GM18511 (cell line): ENCODE measurements around the gene SURF1.
"Not testable (repeated sequence)": the region's sequence is repeated elsewhere in the genome, so short reads cannot be mapped to it uniquely, and the experiment has no call there.

ENCODE experiments used
- ATAC-seq: cut with Tn5 transposase; IDR thresholded peaks from one replicate; pipeline ENCODE4 v1.9.1; 2021; ENCODE audit warnings: mild to moderate bottlenecking, moderate library complexity; ENCODE audit not compliant: unreplicated experiment

Gene SURF1

DNA sequence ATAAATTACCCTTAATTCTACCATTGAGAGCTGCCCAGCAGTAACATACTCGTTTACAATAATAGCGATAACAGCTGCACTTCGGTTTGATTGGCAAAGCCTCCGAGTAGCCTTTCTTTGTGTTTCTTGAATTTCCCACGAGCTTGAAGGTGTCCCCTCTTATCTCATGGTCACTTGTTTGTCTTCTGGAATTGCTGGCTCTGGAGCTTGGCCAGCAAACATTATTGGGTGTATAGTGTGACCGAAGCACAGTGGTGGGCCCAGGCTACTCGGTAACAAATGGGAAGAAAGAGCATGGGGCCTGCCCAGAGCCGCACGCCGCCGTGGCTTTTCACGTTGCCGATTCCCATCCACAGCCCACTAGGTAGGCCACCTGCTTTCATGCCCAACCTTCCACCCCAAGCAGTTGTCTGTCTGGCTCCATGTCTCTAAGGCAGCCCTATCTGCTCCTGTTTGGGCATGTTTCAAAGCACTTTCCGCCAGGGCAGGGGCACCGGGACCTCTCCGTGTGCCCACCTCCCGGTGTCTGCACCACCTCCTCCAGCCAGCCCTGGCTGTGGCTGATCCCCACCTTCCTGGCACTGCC lies 28.5 kb upstream of the SURF1 start:
- ATAC-seq = no peak

DNA sequence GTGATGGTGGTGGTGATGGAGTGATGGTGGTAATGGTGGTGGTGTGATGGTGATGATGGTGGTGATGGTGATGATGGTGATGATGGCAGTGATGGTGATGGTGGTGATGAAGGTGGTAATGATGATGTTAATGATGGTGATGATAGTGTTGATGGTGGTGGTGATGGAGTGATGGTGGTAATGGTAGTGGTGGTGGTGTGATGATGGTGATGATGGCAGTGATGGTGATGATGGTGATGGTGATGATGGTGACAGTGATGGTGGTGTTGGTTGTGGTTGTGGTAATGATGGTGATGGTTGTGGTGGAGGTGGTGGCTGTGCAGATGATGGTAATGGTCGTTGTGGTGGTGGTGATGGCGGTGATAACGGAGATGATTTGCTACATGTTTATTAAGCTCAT lies 27.2 kb upstream of the SURF1 start:
- ATAC-seq = no peak

DNA sequence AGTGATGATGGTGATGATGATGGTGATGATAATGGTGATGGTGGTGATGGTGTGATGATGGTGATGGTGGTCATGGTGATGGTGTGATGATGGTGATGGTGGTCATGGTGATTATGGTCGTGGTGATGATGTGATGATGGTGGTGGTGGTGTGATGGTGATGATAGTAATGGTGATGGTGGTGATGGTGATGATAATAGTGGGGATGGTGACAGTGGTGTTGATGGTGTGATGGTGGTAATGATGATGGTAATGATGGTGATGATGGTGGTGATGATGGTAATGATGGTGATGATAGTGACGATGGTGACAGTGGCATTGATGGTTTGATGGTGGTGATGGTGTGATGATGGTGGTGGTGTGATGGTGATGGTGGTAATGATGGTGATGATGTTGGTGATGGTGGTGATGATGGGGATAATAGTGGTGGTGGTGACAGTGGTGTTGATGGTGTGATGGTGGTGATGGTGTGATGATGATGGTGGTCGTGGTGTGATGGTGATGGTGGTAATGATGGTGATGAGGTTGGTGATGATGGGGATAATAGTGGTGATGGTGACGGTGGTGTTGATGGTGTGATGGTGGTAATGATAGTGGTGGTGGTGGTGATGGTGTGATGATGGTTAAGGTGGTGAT lies 26.3 kb upstream of the SURF1 start:
- ATAC-seq = no peak

DNA sequence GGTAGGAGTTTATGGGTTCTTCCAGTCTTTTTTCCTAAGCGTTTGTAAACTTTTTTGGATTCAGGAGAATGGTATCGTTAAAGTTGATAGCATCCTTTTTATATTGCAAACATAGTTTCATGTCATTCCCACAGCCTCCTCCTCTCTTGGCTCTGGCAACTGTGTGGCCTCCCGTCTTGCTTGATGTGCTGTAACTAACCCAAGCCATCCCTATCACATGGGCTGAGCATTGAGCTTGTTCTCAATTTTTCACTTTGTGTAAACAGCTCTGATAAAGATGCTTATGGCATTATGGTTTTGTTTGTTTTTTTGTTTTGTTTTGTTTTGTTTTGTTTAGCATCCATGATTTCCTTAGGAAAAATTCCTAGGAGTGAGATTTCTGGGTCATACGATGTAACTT lies 24.4 kb upstream of the SURF1 start:
- ATAC-seq = no peak

DNA sequence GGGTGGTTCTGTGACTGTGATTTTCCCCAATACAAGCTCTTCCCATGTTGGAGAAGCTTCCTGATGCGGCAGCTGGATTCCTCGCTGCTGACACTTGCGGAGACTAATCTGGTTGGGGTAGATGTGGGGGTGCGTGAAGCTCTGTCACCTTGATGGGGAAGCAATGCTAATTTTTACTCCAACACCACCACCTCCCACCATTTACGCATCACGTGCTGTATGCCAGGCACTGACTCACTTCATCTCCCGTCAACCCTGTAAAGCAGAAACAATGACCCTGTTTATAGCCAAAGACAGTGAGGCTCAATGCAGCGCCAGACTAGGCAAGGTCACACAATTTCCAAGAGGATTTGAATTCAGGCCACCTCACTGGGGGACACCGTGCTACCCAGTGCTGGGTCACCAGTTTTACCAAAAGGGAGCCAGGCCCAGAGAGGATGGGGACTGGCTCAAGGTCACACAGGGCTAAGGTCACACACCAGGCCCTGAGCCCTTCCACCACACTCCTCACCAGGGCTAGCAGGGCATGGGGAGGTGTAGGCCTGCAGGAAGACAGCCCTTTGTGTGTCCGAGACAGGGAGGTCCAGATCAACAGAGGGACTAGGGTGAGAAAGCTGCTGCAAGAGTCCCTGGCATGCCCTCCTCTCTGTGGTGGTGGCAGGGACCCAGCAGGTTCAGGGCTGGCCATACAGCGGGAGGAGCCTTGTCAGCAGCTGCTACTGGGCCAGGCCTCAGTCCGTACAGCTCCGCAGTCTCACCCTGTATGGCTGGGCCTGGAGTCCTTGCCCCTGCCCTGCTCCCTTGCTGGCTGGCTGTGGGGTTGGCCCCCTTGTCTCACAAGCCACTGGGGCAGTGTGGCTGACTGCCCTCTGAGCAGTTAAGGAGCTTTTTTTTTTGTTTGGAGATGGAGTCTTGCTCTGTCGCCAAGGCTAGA lies 23.1 kb upstream of the SURF1 start:
- ATAC-seq = no peak

DNA sequence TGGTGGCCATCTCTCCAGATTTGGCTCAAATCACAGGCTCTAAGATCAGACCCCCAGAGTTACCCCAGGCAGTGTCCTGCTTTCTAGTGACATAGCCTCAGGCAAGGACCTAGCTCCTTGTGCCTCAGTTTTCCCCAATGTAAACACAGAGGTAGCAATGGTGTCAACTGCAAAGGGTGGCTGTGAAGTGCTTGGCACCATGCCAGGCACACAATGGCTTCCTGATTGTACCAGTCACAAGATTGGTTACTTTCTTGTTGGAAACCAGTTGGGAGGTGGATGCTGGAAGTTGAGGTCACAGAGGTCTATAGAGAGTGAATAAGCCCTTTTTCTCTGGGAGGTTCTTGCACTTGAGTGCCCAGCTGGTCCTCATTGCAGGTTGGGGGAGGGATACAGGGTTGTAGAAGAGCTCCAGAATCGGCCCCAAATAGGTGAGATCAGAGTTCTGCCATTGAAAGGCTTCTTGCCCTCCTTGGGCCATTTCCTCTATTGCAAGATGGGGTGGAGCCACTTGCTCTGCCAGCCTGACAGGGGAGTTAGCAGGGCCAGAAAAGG lies 22.2 kb upstream of the SURF1 start:
- ATAC-seq = no peak

DNA sequence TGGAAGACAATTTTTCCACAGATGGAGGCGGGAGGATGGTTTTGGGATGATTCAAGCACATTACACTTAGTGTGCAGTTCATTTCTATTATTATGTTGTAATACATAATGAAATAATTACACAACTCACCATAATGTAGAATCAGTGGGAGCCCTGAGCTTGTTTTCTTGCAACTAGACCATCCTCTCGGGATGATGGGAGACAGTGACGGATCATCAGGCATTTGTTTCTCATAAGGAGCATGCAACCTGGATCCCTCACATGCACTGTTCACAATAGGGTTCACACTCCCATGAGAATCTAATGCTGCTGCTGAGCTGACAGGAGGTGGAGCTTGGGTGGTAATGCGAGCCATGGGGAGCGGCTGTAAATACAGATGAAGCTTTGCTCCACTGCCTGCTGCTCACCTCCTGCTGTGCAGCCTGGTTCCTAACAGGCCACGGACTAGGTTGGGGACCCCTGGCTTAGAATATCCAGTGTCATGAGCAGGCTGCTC lies 21.5 kb upstream of the SURF1 start:
- ATAC-seq = no peak

DNA sequence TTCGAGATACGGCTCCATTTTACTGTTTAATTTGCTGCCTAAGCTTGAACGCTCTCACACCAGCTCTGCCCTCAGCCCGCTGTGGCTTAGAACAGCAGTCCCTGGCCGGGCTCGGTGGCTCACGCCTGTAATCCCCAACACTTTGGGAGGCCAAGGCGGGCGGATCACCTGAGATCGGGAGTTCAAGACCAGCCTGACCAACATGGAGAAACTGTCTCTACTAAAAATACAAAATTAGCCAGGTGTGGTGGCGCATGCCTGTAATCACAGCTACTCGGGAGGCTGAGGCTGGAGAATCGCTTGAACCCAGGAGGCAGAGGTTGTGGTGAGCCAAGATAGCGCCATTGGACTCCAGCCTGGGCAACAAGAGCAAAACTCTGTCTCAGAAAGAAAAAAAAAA lies 21.0 kb upstream of the SURF1 start:
- ATAC-seq = not testable (repeated sequence)

DNA sequence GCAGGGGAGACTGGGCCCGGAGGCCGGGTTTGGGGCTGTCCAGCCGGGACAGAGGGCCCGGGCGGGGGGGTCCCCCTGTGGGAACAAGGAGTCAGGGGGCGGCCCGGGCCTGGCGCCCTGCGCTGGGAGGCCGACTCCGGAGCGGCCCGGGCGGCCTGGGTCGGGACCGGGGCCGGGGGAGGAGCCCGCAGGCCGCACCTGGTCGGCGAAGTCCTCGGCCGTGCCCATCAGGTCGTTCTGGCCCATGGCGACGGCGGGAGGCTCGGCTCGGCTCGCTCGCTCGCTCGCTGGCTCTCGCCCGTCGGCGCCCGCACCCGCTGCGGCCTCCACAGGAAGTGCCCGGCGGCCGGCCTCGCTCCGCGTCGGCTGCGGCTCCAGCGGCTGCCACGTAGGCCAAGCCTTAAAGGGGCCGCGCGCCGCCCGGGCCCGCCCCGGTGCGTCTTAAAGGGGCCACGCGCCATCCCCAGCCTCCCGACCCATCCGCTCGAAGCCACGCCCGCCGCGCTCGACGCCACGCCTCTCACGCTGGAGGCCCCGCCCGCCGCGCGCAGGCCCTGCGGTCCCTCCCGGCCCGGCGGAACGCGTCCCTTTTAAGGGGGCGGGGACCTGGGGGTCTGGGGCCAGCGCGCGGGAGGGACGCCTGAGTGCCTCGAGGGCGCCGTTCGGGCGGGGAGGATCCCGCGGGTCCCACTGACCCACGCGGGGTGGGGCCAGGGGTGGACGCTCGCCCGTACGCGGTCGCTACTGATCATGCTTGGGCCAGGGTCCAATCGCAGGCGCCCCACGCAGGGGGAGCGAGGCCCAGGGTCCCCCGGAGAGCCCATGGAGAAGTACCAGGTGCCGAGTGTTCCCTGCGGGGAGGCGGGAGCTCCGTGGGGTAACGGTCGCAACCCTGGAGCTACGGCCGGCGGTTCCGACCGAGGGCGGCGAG lies 19.7 kb upstream of the SURF1 start, which contains the start of the genes STKLD1 and SURF4:
STKLD1 (plus strand) TSS at position 643 of the 931 bp plus-strand sequence; CDS start at position 751, 108 bp downstream.
SURF4 (minus strand) TSS at position 337 of the 931 bp plus-strand sequence; CDS start at position 246, 91 bp downstream.
- ATAC-seq = peak; percentile 88

DNA sequence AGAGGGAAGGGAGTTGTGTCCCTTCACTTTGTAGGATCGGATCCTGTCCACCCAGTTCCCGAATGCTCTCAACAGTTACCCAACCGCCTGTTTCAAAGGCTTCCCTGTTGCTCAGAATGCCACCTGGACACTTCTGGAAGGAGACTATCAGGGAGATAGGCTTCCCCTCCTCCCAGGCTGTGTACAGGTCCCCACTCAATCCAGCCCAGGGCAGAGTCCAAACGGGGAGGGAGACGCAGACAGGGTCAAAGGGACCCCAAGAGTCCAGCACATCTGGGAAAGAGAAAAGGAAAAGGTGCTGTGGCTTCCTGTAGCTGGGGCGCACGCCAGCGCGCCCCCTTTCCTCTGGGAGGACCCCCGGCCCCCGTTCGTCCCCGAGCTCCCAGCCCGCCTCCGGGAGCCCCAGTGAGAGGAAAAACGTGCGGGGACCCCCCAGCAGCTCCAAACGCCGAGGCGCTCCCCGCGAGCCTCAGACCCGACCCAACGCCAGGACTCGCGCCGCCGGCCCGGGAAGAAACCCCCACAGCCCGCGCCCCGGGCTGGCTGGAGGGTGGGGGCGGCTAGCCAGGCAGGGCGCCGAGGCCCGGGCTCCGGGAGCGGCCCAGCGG lies 18.9 kb upstream of the SURF1 start:
- ATAC-seq = peak; percentile 28

DNA sequence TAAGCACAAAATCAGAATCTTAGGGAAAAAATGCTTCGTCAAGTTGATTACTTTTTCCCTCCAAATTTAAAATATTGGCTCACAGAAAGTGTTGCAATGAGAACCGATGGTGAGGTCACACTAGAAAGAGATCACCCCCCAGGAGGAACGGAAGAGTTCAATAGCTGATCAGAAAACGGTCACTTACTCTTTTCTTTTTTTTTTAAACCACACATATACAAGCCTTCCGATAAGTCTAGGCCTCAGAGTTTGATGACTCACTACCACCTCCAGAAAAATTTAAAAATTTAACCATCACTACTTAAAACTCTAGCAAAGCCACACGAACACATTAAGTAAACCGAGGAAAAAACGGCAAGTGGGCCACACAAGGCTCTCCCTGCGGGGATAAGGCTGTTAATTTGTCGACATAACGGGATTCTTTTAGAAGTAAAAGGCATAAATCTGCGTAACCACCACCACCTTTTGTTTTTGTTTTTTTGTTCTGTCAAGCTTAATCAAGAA lies 18.4 kb upstream of the SURF1 start:
- ATAC-seq = no peak

DNA sequence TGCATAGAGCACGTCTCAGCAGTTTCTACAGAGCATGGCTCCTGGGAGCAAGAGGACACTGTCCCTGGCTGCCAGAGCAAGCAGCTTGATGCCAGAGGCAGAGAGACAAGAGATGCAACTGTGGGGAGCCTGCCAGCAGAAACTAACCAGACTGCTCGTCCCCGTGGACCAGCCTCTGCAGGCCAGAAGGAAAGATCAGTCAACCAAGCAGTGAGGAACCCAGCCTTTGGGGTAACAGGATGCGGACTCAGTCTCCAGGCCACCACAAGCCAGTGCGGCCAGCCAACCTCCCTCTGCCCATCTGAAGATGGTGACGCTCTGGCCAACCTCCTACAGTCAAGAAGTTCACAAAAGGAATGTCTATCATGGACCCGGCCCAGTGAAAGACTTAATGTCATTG lies 15.9 kb upstream of the SURF1 start:
- ATAC-seq = no peak

DNA sequence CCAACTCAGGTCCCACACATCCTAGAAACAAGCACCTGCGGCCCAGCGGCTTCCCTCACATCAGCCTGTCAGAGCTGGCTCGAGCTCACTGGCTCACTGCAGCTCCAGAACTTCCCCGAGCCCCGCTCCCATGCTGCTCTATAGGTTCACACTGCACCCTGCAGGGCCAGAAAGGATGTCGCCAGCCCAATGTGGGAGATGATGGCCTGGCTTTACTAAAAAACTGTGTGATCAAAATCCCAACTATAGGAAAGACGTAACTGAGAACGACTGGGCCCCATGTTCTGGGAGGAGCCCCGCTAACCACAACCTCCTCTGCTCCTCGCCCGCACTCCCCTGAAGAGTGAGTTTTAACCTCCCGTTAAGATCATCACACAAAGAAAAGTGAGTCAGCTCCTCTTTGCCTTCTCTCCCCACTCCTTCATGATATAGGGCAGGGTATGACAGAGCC lies 15.0 kb upstream of the SURF1 start:
- no peak for ATAC-seq

DNA sequence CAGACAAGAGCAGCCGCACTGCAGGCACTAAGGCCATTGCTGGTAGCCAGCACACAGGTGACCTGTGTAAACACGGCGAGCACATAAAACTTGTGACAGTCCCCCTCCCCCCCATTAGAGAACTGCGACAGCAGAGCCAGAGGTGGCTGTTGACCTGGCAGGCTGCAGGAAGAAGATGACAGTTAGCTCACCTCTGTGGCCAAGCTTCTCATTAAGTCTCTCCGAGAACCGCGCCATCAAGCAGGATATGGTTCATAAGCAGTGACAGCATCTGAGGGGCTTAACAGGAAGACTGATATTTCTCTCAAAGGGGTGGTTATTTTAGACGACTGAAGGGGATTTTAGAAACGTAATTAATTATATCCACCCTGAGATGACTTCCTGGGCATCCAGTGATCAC lies 14.4 kb upstream of the SURF1 start:
- ATAC-seq = no peak

DNA sequence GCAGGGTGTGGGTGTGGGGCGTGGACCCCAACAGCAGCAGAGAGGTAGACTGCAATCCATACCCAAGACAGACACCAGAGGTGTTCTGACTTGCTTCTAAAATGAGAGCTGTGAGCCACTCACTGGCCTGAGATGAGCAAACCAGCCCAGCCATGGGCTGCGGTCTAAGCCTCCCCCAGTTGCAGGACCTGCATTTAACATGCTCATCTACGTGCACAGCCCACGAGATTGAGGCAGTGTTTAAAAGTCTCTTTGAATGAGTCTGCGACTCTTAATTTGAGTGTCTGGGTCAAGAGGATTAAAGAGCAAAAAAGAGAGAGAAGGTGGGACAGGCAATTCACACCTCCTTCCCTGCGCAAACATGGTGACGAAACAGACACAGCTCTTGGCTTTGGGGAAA lies 13.6 kb upstream of the SURF1 start:
- no peak for ATAC-seq

DNA sequence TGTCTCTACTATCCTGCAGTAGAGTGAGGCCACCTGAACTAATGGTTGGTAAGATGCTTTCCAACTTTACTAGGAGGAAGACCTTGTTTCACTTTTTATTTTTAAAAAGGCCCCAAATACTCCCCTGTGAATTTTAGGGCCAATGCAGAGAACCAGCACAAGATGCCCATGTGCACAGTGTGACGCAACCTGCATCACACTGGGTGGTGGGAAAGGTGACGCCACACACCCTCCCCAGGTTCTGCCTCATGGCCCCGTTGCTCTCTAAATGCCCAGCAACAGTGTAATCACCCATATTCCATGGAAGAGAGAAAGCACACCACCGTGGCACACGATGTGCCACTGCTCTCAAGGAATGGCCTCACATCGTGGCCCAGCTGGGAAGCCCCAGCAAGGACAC lies 13.1 kb upstream of the SURF1 start:
- ATAC-seq = no peak

DNA sequence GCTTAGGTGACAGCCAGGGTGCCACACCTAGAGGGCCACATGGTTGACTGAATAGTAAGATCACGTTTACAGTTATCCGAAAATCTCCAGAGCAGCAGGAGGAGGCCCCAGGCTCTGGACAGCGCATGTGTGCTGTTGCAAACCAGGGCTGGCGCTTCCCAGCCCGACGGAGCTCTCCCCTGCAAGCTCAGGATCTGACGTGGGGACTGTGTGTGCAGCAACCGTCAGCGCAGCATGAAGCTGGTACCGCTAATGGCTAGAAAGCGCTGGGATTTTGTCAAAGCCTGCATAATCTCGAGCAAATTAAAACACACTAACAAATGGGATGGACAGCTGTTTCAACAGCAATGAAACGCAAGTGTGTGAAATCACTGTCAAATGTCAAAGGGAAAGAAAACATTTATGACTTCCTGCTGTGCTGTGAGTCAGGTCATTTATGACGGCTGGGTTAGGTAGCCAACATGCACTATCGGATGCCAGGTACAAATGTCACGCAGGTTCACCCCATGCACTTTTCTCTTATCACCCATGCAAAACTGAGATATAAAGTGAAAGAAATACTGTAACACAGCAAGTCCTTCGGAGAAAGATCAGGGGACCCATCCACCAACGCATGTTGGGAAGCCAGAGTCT lies 12.1 kb upstream of the SURF1 start:
- ATAC-seq = no peak

DNA sequence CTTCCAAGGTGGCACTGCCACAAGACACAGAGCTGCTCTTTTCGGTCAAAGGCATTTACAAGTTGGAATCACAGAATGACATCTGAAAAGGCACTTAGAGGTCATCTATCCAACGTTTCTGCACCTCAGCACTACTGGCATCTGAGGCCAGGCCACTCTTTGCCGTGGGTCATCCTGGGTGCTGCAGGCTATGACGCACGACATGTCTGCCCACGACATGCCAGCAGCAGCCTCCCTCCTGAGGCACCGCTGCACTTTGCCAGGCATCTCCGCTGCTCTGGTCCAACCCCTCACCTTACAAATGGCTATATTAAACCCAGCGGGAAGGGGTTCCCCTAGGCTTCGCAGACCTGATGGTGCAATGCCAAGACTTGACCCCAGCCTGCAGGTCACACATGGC lies 11.5 kb upstream of the SURF1 start:
- ATAC-seq = no peak

DNA sequence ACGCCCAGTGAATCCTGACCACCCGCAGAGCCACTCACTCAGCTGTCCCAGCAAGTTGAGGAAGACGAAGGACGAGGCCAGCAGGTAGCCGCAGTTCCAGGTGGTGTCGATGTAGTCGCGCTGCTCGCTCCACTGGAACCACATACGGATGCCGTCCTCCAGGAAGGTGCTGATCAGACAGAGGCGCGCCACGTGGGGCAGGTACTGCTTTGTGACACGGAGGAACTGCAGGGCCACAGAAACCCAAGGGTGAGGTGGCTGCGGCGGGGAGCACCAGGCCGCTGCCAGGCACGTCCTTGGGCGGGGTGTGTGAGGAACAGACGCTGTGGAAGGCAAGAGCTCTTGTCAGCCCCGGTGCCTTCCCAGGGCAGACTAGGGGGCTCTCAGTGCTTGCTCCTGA lies 10.9 kb upstream of the SURF1 start:
- no peak for ATAC-seq
